ENCODE data around the gene ARRDC4.

DNA sequence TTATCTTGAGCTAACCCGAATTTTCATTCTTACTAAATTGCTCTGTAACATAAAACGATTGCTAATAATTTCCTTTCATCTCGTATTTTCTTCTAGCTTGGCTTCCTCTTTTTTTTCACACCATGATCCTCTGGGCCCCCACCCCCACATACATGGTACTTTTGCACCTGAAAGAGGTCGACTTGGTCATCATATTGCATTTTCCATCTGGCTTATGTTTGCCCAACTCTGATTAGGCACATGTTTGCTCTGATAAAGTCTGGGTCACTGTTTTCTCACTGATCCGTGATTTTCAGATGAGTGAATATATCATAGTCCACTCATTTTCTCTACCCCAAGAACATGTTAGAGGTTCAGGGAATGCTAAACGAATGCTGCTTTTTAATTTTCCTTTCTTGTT is 49.5 kb downstream of the ARRDC4 start:
- TF ChIP-seq, protein P1, sequence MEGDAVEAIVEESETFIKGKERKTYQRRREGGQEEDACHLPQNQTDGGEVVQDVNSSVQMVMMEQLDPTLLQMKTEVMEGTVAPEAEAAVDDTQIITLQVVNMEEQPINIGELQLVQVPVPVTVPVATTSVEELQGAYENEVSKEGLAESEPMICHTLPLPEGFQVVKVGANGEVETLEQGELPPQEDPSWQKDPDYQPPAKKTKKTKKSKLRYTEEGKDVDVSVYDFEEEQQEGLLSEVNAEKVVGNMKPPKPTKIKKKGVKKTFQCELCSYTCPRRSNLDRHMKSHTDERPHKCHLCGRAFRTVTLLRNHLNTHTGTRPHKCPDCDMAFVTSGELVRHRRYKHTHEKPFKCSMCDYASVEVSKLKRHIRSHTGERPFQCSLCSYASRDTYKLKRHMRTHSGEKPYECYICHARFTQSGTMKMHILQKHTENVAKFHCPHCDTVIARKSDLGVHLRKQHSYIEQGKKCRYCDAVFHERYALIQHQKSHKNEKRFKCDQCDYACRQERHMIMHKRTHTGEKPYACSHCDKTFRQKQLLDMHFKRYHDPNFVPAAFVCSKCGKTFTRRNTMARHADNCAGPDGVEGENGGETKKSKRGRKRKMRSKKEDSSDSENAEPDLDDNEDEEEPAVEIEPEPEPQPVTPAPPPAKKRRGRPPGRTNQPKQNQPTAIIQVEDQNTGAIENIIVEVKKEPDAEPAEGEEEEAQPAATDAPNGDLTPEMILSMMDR (IDR thresholded peaks at IDR 0.05): no peak
- no peak for TF ChIP-seq POLR2A (IDR thresholded peaks at IDR 0.05)
